ENCODE measurements around the gene NRXN3. TPM values are rescaled to one million over a fixed set of nuclear protein-coding genes. Genes with fewer than 3 reads are reported as not detected.

Gene NRXN3
- total and polyA plus RNA-seq, 3 experiments from 2014 or later, result not detected

DNA sequence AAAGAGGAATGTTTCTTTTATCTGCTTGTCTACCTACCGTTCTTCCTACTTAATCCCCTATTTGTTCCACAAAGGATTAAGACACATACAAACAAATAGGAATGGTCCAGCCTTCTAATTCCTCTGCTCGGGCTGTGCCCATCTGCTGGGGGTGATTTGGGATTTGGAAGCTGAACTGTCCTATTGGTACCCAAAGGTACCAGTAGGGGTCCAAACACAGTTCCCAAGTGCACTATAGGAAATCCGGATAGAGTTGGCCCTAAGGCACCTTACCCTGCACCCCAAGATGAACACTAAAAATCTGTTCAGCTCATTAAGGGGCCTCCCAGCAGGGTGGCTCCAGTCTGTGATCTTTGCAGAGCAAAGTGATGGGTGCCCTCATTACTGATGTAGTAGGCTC lies 566.9 kb downstream of the NRXN3 start:
- Histone ChIP-seq H3K36me3 (ENCODE audit: insufficient read depth, low read length) (no peaks in the 10 kb centered on the region), H3K4me3 (ENCODE audit: low read length) (no peak overlapping the region), H3K27ac (ENCODE audit: low read depth, low read length) (no peak overlapping the region), H3K4me1 (ENCODE audit: insufficient read depth, low read length) (no peaks in the 10 kb centered on the region), H3K9me3 (ENCODE audit: low read length) (no peaks in the 10 kb centered on the region), H3K27me3 (ENCODE audit: insufficient read depth, low read length, poor library complexity, severe bottlenecking) (no peaks in the 10 kb centered on the region)
- CTCF ChIA-PET, result no interaction called here
- H3K27me3 Mint-ChIP-seq, result peaks cover 0 to 2% of the 10 kb centered on the region in 2 donors
- H3K27ac Mint-ChIP-seq, result no peak overlapping the region
- H3K4me3 Mint-ChIP-seq, result no peak overlapping the region
- POLR2A ChIA-PET, result no interaction called here
- H3K9me3 Mint-ChIP-seq, result peaks cover 0 to 4% (median 0%) of the 10 kb centered on the region in 5 donors
- no peaks in the 10 kb centered on the region for H3K4me1 Mint-ChIP-seq
- H3K36me3 Mint-ChIP-seq, result no peaks in the 10 kb centered on the region
- no peak for DNase-seq

DNA sequence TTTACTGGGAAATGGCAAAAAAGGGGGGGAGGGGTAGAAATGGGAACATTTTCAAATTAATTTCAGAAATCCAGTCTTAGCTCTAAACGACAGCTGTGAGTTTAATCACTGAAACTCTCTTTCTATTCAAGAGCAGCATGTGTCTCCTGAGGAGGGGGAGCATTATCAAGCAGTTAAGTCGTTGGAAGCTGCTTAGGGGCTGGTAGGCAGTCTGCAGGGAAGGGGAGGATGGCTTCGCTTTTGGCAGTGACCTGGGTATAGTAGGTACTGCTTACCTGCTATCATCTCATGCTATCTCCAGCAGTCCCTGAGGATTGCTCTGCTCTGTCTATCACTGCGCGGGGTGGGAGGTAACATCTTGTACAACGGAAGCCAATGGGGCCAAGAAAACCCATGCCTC lies 567.4 kb downstream of the NRXN3 start:
- Mint-ChIP-seq H3K27me3 (peaks cover 0 to 2% of the 10 kb centered on the region in 2 donors), H3K4me1 (no peaks in the 10 kb centered on the region), H3K9me3 (peaks cover 0 to 4% (median 0%) of the 10 kb centered on the region in 5 donors), H3K36me3 (no peaks in the 10 kb centered on the region), H3K4me3 (no peak overlapping the region), H3K27ac (no peak overlapping the region)
- Histone ChIP-seq H3K4me3 (ENCODE audit: low read length) (no peak overlapping the region), H3K9me3 (ENCODE audit: low read length) (no peaks in the 10 kb centered on the region), H3K27ac (ENCODE audit: low read depth, low read length) (no peak overlapping the region), H3K4me1 (ENCODE audit: insufficient read depth, low read length) (no peaks in the 10 kb centered on the region), H3K27me3 (ENCODE audit: insufficient read depth, low read length, poor library complexity, severe bottlenecking) (no peaks in the 10 kb centered on the region), H3K36me3 (ENCODE audit: insufficient read depth, low read length) (no peaks in the 10 kb centered on the region)
- CTCF ChIA-PET, result no interaction called here
- POLR2A ChIA-PET, result no interaction called here
- DNase-seq, result no peak

DNA sequence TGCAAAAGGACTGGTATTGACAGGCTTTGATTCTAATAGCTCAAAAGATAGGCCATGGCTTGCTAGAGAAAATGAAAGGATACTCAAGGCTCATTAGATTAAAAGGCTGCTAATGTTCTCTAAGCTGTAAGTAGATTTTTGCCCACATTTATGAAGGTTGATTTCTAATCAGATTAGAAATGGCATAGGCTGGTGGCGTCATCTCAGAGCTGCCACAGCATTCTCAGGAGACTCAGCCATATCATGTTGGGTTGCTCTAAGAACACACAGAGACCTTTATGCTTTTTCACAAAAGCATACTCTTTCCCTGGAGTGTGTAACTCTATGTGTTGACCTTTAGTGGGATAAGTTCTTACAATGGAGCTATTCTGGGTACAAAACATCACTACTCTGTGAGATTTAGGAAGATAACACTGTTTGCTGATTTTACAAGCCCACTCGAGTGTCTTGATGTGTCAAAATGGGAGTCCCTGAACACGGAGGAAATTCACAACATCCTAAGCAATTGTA lies 576.0 kb downstream of the NRXN3 start:
- no peaks in the 10 kb centered on the region for H3K36me3 ChIP-seq (ENCODE audit: insufficient read depth, low read length)
- Mint-ChIP-seq H3K9me3 (peaks cover 0 to 4% (median 0%) of the 10 kb centered on the region in 5 donors), H3K27me3 (no peaks in the 10 kb centered on the region), H3K36me3 (no peaks in the 10 kb centered on the region), H3K27ac (no peak overlapping the region), H3K4me1 (no peaks in the 10 kb centered on the region), H3K4me3 (no peak overlapping the region)
- no peak for DNase-seq
- H3K9me3 ChIP-seq (ENCODE audit: low read length), result no peaks in the 10 kb centered on the region
- H3K4me1 ChIP-seq (ENCODE audit: insufficient read depth, low read length), result no peaks in the 10 kb centered on the region
- H3K4me3 ChIP-seq (ENCODE audit: low read length), result no peak overlapping the region
- ChIA-PET CTCF (no interaction called here), POLR2A (no interaction called here)
- no peak overlapping the region for H3K27ac ChIP-seq (ENCODE audit: low read depth, low read length)
- no peaks in the 10 kb centered on the region for H3K27me3 ChIP-seq (ENCODE audit: insufficient read depth, low read length, poor library complexity, severe bottlenecking)

DNA sequence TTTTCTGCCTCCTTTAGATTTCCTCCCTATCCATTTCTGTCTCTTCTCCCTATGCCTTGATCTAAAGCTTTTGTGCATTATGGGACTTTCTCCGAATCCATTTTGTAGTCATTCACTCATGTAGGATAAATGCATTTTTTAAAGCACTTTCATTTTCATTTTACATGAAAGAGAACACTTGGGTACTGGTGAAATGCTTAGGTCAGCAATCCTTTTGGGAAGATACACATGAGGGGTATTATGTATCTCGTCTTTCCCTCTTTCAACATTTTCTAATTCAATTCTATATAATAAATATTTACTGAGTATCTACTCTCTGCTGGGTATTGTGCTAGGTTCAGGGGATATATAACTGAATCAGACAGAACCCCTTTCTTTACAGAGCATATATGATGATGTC lies 577.6 kb downstream of the NRXN3 start:
- H3K27ac ChIP-seq (ENCODE audit: low read depth, low read length), result no peak overlapping the region
- ChIA-PET CTCF (no interaction called here), POLR2A (no interaction called here)
- Mint-ChIP-seq H3K36me3 (no peaks in the 10 kb centered on the region), H3K4me3 (no peak overlapping the region), H3K27ac (no peak overlapping the region), H3K27me3 (no peaks in the 10 kb centered on the region), H3K4me1 (no peaks in the 10 kb centered on the region), H3K9me3 (peaks cover 0 to 4% (median 3%) of the 10 kb centered on the region in 5 donors)
- no peak overlapping the region for H3K4me3 ChIP-seq (ENCODE audit: low read length)
- H3K36me3 ChIP-seq (ENCODE audit: insufficient read depth, low read length), result no peaks in the 10 kb centered on the region
- DNase-seq, result no peak
- no peaks in the 10 kb centered on the region for H3K27me3 ChIP-seq (ENCODE audit: insufficient read depth, low read length, poor library complexity, severe bottlenecking)
- H3K4me1 ChIP-seq (ENCODE audit: insufficient read depth, low read length), result no peaks in the 10 kb centered on the region
- no peaks in the 10 kb centered on the region for H3K9me3 ChIP-seq (ENCODE audit: low read length)

DNA sequence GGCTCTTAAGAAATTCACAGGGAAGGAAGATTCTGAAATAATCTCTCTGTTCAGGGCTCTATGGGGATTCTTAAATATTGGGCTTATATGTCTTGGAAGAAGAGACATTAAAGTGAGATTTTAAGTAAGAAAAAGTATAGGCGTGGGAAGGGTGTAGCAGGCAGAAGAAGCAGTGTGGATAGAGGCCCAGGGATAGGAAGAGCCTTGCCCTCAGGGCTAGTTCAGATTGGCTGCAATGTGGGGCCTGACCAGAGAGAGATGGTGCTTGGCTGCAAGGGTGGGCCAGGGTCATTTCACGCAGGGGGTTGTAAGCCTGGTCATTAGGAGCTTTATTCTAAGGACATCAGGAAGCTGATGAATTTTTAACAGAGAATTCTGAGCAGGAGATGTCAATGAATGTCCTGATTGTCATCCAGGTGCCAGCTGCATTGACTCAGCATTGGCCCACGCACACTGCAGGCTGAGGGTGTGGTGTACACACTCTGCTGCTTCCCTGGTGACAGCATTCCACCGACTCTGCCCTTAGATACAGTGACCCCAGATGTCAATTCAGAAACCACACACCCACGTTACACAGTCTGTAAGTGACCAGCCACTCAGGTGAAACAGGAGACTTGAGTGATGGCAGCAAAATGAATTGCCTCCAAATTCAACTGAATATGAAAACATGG lies 582.5 kb downstream of the NRXN3 start:
- Mint-ChIP-seq H3K9me3 (peaks cover 0 to 3% (median 1%) of the 10 kb centered on the region in 5 donors), H3K4me3 (no peak overlapping the region), H3K36me3 (no peaks in the 10 kb centered on the region), H3K27ac (peak overlapping the region in 1 of 8 donors; percentile 79), H3K27me3 (no peaks in the 10 kb centered on the region), H3K4me1 (no peaks in the 10 kb centered on the region)
- Histone ChIP-seq H3K4me3 (ENCODE audit: low read length) (no peak overlapping the region), H3K36me3 (ENCODE audit: insufficient read depth, low read length) (no peaks in the 10 kb centered on the region), H3K9me3 (ENCODE audit: low read length) (no peaks in the 10 kb centered on the region), H3K27me3 (ENCODE audit: insufficient read depth, low read length, poor library complexity, severe bottlenecking) (no peaks in the 10 kb centered on the region), H3K27ac (ENCODE audit: low read depth, low read length) (no peak overlapping the region), H3K4me1 (ENCODE audit: insufficient read depth, low read length) (no peaks in the 10 kb centered on the region)
- DNase-seq, result no peak
- ChIA-PET POLR2A (no interaction called here), CTCF (no interaction called here)

DNA sequence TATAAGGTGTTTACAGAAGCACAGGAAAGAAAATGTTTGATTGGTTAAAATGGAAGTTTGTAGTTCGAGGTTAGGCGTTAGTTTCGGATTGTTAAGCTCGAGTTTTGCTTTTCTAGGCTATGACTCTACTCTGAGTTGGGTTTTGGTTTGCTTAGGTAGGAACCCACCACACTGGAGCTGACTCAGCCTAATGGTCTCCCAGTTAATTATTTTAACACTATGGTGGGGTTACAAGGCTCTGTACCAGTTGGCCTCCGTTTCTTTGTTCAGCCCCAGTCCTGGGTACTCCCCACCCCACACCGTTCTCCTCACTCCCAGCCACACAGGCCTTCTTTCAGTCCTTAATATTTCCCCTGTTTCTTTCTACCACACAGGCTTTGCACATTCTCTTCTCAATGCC lies 583.9 kb downstream of the NRXN3 start:
- Histone ChIP-seq H3K36me3 (ENCODE audit: insufficient read depth, low read length) (no peaks in the 10 kb centered on the region), H3K27me3 (ENCODE audit: insufficient read depth, low read length, poor library complexity, severe bottlenecking) (no peaks in the 10 kb centered on the region), H3K4me3 (ENCODE audit: low read length) (no peak overlapping the region), H3K4me1 (ENCODE audit: insufficient read depth, low read length) (no peaks in the 10 kb centered on the region), H3K27ac (ENCODE audit: low read depth, low read length) (no peak overlapping the region), H3K9me3 (ENCODE audit: low read length) (no peaks in the 10 kb centered on the region)
- Mint-ChIP-seq H3K36me3 (no peaks in the 10 kb centered on the region), H3K27me3 (no peaks in the 10 kb centered on the region), H3K4me3 (no peak overlapping the region), H3K27ac (no peak overlapping the region), H3K9me3 (peaks cover 0 to 3% (median 0%) of the 10 kb centered on the region in 5 donors), H3K4me1 (no peaks in the 10 kb centered on the region)
- ChIA-PET POLR2A (no interaction called here), CTCF (no interaction called here)
- no peak for DNase-seq

DNA sequence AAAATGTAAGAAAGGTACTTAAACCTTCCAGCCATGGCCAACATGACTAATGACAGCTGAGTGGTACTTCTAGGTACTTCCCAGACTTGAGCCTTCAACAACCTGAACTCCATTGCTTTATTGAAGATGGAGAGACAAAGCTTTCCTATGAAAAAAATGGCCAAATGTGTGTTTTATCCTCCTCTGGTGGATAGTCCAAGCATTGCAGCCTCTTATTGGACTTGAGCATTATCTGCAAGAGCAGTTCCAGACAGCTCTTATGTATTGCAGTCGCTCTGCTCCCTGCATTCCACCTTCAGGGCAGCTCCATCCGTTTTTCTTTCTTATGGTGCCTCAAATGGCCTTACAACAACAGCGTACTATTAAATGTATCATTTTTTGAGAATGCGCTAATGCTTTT lies 588.2 kb downstream of the NRXN3 start:
- H3K36me3 ChIP-seq (ENCODE audit: insufficient read depth, low read length), result no peaks in the 10 kb centered on the region
- no peaks in the 10 kb centered on the region for H3K27me3 ChIP-seq (ENCODE audit: insufficient read depth, low read length, poor library complexity, severe bottlenecking)
- no peaks in the 10 kb centered on the region for H3K36me3 Mint-ChIP-seq
- no peak overlapping the region for H3K27ac ChIP-seq (ENCODE audit: low read depth, low read length)
- ChIA-PET POLR2A (no interaction called here), CTCF (no interaction called here)
- no peaks in the 10 kb centered on the region for H3K4me1 Mint-ChIP-seq
- no peak overlapping the region for H3K27ac Mint-ChIP-seq
- no peak for DNase-seq
- no peak overlapping the region for H3K4me3 ChIP-seq (ENCODE audit: low read length)
- no peaks in the 10 kb centered on the region for H3K4me1 ChIP-seq (ENCODE audit: insufficient read depth, low read length)
- no peak overlapping the region for H3K4me3 Mint-ChIP-seq
- H3K27me3 Mint-ChIP-seq, result no peaks in the 10 kb centered on the region
- peaks cover 0 to 3% (median 2%) of the 10 kb centered on the region in 5 donors for H3K9me3 Mint-ChIP-seq
- H3K9me3 ChIP-seq (ENCODE audit: low read length), result no peaks in the 10 kb centered on the region

DNA sequence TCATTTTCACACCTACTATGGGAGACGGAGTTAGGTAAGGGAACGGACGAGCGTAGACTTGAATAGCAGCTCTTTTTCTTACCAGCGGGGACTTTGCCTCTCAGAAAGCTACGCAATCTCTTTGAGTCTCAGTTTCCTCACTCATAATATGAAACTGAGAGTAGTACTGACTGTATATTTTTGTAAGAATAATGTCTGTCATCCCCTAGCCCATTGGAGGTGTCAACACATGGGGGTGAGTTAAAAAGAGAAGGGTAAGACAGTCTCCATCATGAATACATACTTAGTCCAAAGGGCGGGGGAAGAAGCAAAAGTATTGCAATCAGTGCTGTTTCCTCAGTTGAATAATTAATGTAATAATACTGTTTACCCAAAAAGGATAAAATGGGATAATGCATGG lies 592.2 kb downstream of the NRXN3 start:
- no peaks in the 10 kb centered on the region for H3K4me1 Mint-ChIP-seq
- Histone ChIP-seq H3K4me3 (ENCODE audit: low read length) (no peak overlapping the region), H3K9me3 (ENCODE audit: low read length) (no peaks in the 10 kb centered on the region)

More for the DNA sequence above, 592.2 kb downstream of the NRXN3 start:
- DNase-seq, result no peak
- no peak overlapping the region for H3K27ac ChIP-seq (ENCODE audit: low read depth, low read length)
- peaks cover 0 to 3% (median 0%) of the 10 kb centered on the region in 5 donors for H3K9me3 Mint-ChIP-seq
- H3K27ac Mint-ChIP-seq, result no peak overlapping the region
- H3K4me1 ChIP-seq (ENCODE audit: insufficient read depth, low read length), result no peaks in the 10 kb centered on the region
- H3K36me3 ChIP-seq (ENCODE audit: insufficient read depth, low read length), result no peaks in the 10 kb centered on the region
- H3K36me3 Mint-ChIP-seq, result no peaks in the 10 kb centered on the region
- ChIA-PET POLR2A (no interaction called here), CTCF (no interaction called here)
- no peaks in the 10 kb centered on the region for H3K27me3 ChIP-seq (ENCODE audit: insufficient read depth, low read length, poor library complexity, severe bottlenecking)
- no peaks in the 10 kb centered on the region for H3K27me3 Mint-ChIP-seq
- no peak overlapping the region for H3K4me3 Mint-ChIP-seq

Measured in CD8-positive, alpha-beta memory T cell (primary cell).